Activated CD8-positive, alpha-beta T cell treated with anti-CD3 and anti-CD28 coated beads for 36 hours (primary cell): ENCODE results near the gene SUGCT. TPM values are rescaled to one million over a fixed set of nuclear protein-coding genes. Genes with fewer than 3 reads are reported as not detected.

Experiments
- ATAC-seq: fragments of 200-7000 bp; cut with Tn5 transposase; one replicate; pipeline ENCODE4 v1.10.0; 2021; ENCODE audit warnings: mild to moderate bottlenecking, moderate library complexity
- CTCF ChIA-PET: fragments of 350-600 bp; sonication (Branson Sonifier 250); formaldehyde crosslinking; loops from one replicate; lab custom pipeline; 2021; ENCODE audit warnings: antibody characterized with exemption; lab: Charles Lee
- POLR2A ChIA-PET: fragments of 350-600 bp; sonication (Branson Sonifier 250); formaldehyde crosslinking; loops from one replicate; lab custom pipeline; 2021; ENCODE audit warnings: antibody characterized with exemption; lab: Charles Lee
- DNase-seq: peaks from one replicate; pipeline ENCODE4 v3.0.0-alpha.2; 2020
- H3K27ac Mint-ChIP-seq: one replicate; pipeline ENCODE4 v1.8.0; 2021; ENCODE audit warnings: mild to moderate bottlenecking, mixed read lengths
- H3K27me3 Mint-ChIP-seq: one replicate; pipeline ENCODE4 v1.8.0; 2021; ENCODE audit warnings: mixed read lengths
- H3K36me3 Mint-ChIP-seq: one replicate; pipeline ENCODE4 v1.8.0; 2021; ENCODE audit warnings: low read depth, mixed read lengths
- H3K4me1 Mint-ChIP-seq: one replicate; pipeline ENCODE4 v1.8.0; 2021; ENCODE audit warnings: low read depth, mixed read lengths
- H3K4me3 Mint-ChIP-seq: one replicate; pipeline ENCODE4 v1.8.0; 2021; ENCODE audit warnings: mild to moderate bottlenecking, moderate library complexity, mixed read lengths
- H3K9me3 Mint-ChIP-seq: one replicate; pipeline ENCODE4 v1.8.0; 2021; ENCODE audit warnings: mixed read lengths
- CTCF ChIP-seq: fragments of 200-600 bp; IDR thresholded peaks from one replicate; pipeline ENCODE4 v1.8.0; 2022; ENCODE audit warnings: antibody characterized with exemption, mild to moderate bottlenecking
- intact Hi-C: fragments of 100-400 bp; cut with micrococcal nuclease; formaldehyde crosslinking; loops from one replicate; pipeline ENCODE4 v1.10.0; 2022
- total RNA-seq, 2 experiments: library from RNA; stranded (reverse); gene quantifications; one replicate each; pipeline ENCODE4 v1.2.3, GENCODE V29; 2021

The SUGCT gene
- total RNA-seq, 2 experiments from 2014 or later: 1.6 to 2.0 TPM

GRCh38 chr7:40610461-40610860 is 475.7 kb downstream of the SUGCT start:
- Mint-ChIP-seq H3K4me1 (no peaks in the 10 kb centered on the region), H3K27ac (no peak overlapping the region), H3K36me3 (no peaks in the 10 kb centered on the region), H3K4me3 (no peak overlapping the region), H3K27me3 (peaks cover 4% of the 10 kb centered on the region), H3K9me3 (no peaks in the 10 kb centered on the region)
- intact Hi-C loops: no loop called here
- DNase-seq (no peak), ATAC-seq (no peak)
- no peak for TF ChIP-seq CTCF
- ChIA-PET POLR2A (no interaction called here), CTCF (no interaction called here)

GRCh38 chr7:40611095-40611871 is 476.5 kb downstream of the SUGCT start:
- ChIA-PET CTCF (interaction anchor here (1.3 kb wide), 1 partner anchor 1076 kb away, joined by 3 read pairs; no protein-coding TSS in a partner anchor), POLR2A (no interaction called here)
- Mint-ChIP-seq H3K27ac (no peak overlapping the region), H3K4me1 (no peaks in the 10 kb centered on the region), H3K27me3 (no peaks in the 10 kb centered on the region), H3K9me3 (no peaks in the 10 kb centered on the region), H3K4me3 (no peak overlapping the region), H3K36me3 (no peaks in the 10 kb centered on the region)
- ATAC-seq: no peak
- intact Hi-C loops: no loop called here
- TF ChIP-seq CTCF: no peak
- no peak for DNase-seq

- intact Hi-C loops: no loop called here
These were observed 477.5 kb downstream of the SUGCT start for GRCh38 chr7:40612298-40612697.

GRCh38 chr7:40619647-40620046 is 484.8 kb downstream of the SUGCT start:
- ChIA-PET CTCF (interaction anchor here (1.4 kb wide), 1 partner anchor 291 kb away, joined by 4 read pairs; no protein-coding TSS in a partner anchor), POLR2A (interaction anchor here (0.6 kb wide), 1 partner anchor 273 kb away, joined by 3 read pairs; no protein-coding TSS in a partner anchor)
- H3K27me3 Mint-ChIP-seq: no peaks in the 10 kb centered on the region
- ATAC-seq (no peak), DNase-seq (no peak)
- no peak overlapping the region for H3K27ac Mint-ChIP-seq
- intact Hi-C loops: no loop called here
- TF ChIP-seq CTCF: no peak
- H3K4me1 Mint-ChIP-seq: no peaks in the 10 kb centered on the region
- no peaks in the 10 kb centered on the region for H3K36me3 Mint-ChIP-seq
- H3K4me3 Mint-ChIP-seq: no peak overlapping the region
- H3K9me3 Mint-ChIP-seq: no peaks in the 10 kb centered on the region

More at GRCh38 chr7:40612298-40612697, 477.5 kb downstream of the SUGCT start:
- H3K4me1 Mint-ChIP-seq: no peaks in the 10 kb centered on the region
- no peak for ATAC-seq
- no peak overlapping the region for H3K27ac Mint-ChIP-seq
- no peaks in the 10 kb centered on the region for H3K9me3 Mint-ChIP-seq
- no peak for TF ChIP-seq CTCF
- H3K27me3 Mint-ChIP-seq: no peaks in the 10 kb centered on the region
- no peak overlapping the region for H3K4me3 Mint-ChIP-seq
- DNase-seq: no peak
- ChIA-PET POLR2A (interaction anchor here (0.6 kb wide), 1 partner anchor 13 kb away, joined by 3 read pairs; no protein-coding TSS in a partner anchor), CTCF (interaction anchor here (1.3 kb wide), 1 partner anchor 1075 kb away, joined by 3 read pairs; no protein-coding TSS in a partner anchor)
- H3K36me3 Mint-ChIP-seq: no peaks in the 10 kb centered on the region

GRCh38 chr7:40621592-40621998 is 486.8 kb downstream of the SUGCT start:
- CTCF ChIA-PET: no interaction called here
- Mint-ChIP-seq H3K4me3 (no peak overlapping the region), H3K27ac (no peak overlapping the region), H3K9me3 (no peaks in the 10 kb centered on the region), H3K4me1 (no peaks in the 10 kb centered on the region), H3K36me3 (no peaks in the 10 kb centered on the region), H3K27me3 (no peaks in the 10 kb centered on the region)
- ATAC-seq (no peak), DNase-seq (no peak)
- POLR2A ChIA-PET: no interaction called here
- intact Hi-C loops: no loop called here
- no peak for TF ChIP-seq CTCF
